Neural progenitor cell (in vitro differentiated cells): Measurements from ENCODE around the gene NIBAN1. TPM values are rescaled to one million over a fixed set of nuclear protein-coding genes. Genes with fewer than 3 reads are reported as not detected.

ENCODE experiments used
- DNase-seq: peaks from one replicate; pipeline ENCODE4 v3.0.0-alpha.2; 2016; ENCODE audit warnings: low spot score
- H2AFZ ChIP-seq: fragments of 200-600 bp; sonication (generic); replicated peaks from 2 replicates; pipeline ENCODE4 v1.6.1; 2016; ENCODE audit warnings: antibody characterized with exemption
- H3F3A ChIP-seq: fragments of 200-600 bp; sonication (generic); 2 replicates; pipeline ENCODE4 v1.6.1; 2016; ENCODE audit warnings: antibody characterized with exemption, low read depth
- H3K27ac ChIP-seq: fragments of 200-600 bp; sonication (generic); 2 replicates; pipeline ENCODE4 v1.5.1; 2016; ENCODE audit warnings: mild to moderate bottlenecking
- H3K27me3 ChIP-seq: fragments of 200-600 bp; sonication (generic); 2 replicates; pipeline ENCODE4 v1.6.1; 2016; ENCODE audit warnings: mild to moderate bottlenecking, moderate library complexity
- H3K36me3 ChIP-seq: fragments of 200-600 bp; sonication (generic); 2 replicates; pipeline ENCODE4 v1.5.1; 2016
- H3K4me1 ChIP-seq: fragments of 200-600 bp; sonication (generic); 2 replicates; pipeline ENCODE4 v1.6.1; 2016; ENCODE audit warnings: mixed run types
- H3K4me2 ChIP-seq: fragments of 200-600 bp; sonication (generic); 2 replicates; pipeline ENCODE4 v1.6.1; 2016
- H3K4me3 ChIP-seq: fragments of 200-600 bp; sonication (generic); 2 replicates; pipeline ENCODE4 v1.5.1; 2016
- H3K79me2 ChIP-seq: fragments of 200-600 bp; sonication (generic); 2 replicates; pipeline ENCODE4 v1.6.1; 2016; ENCODE audit warnings: low read depth
- H3K9ac ChIP-seq: fragments of 200-600 bp; sonication (generic); 2 replicates; pipeline ENCODE4 v1.6.1; 2016
- H3K9me3 ChIP-seq: fragments of 200-600 bp; sonication (generic); 2 replicates; pipeline ENCODE4 v1.5.1; 2016; ENCODE audit warnings: low read depth
- H4K20me1 ChIP-seq: fragments of 200-600 bp; sonication (generic); 2 replicates; pipeline ENCODE4 v1.6.1; 2016; ENCODE audit warnings: low read depth
- H3K27ac Mint-ChIP-seq: 3 replicates; pipeline ENCODE4 v1.8.0; 2021; ENCODE audit warnings: mixed read lengths
- H3K27me3 Mint-ChIP-seq: 2 replicates; pipeline ENCODE4 v1.8.0; 2022; ENCODE audit warnings: low read depth, mild to moderate bottlenecking, inconsistent platforms, moderate library complexity, mixed read lengths; ENCODE audit not compliant: insufficient read depth
- H3K36me3 Mint-ChIP-seq: 3 replicates; pipeline ENCODE4 v1.8.0; 2021; ENCODE audit warnings: mixed read lengths
- H3K4me1 Mint-ChIP-seq: 3 replicates; pipeline ENCODE4 v1.8.0; 2021; ENCODE audit warnings: mixed read lengths
- H3K4me3 Mint-ChIP-seq: 3 replicates; pipeline ENCODE4 v1.8.0; 2021; ENCODE audit warnings: mild to moderate bottlenecking, moderate library complexity, mixed read lengths
- H3K9me3 Mint-ChIP-seq: 3 replicates; pipeline ENCODE4 v1.8.0; 2020; ENCODE audit warnings: mixed read lengths
- CTCF ChIP-seq: fragments of 200-600 bp; sonication (generic); IDR thresholded peaks from 2 replicates; pipeline ENCODE4 v1.5.1; 2017; ENCODE audit warnings: antibody characterized with exemption, mild to moderate bottlenecking
- EZH2 ChIP-seq: fragments of 200-600 bp; sonication (generic); IDR thresholded peaks from 2 replicates; pipeline ENCODE4 v1.6.1; 2017; ENCODE audit warnings: antibody characterized with exemption, mild to moderate bottlenecking, moderate library complexity
- EZH2phosphoT487 ChIP-seq: fragments of 200-600 bp; sonication (generic); IDR thresholded peaks from 2 replicates; pipeline ENCODE4 v1.6.1; 2017; ENCODE audit warnings: antibody characterized with exemption
- total RNA-seq: library from RNA; depleted of rRNA; stranded (reverse); fragments of >200 nt; gene quantifications from 2 replicates; pipeline ENCODE4 v1.2.3, GENCODE V29; 2015; ENCODE audit warnings: low replicate concordance

NIBAN1 gene
- total RNA-seq, 1 donor from 2014 or later = 0.36 TPM

- TF ChIP-seq EZH2 = no peak
- no peak for TF ChIP-seq CTCF
- no peaks in the 10 kb centered on the region for H3K36me3 ChIP-seq
- no peaks in the 10 kb centered on the region for H3K27me3 ChIP-seq
- Mint-ChIP-seq H3K36me3 (no peaks in the 10 kb centered on the region), H3K27me3 (no peaks in the 10 kb centered on the region), H3K4me1 (peaks cover 9% of the 10 kb centered on the region), H3K4me3 (no peak overlapping the region), H3K27ac (no peak overlapping the region), H3K9me3 (no peaks in the 10 kb centered on the region)
- H4K20me1 ChIP-seq = no peaks in the 10 kb centered on the region
- H2AFZ ChIP-seq = no peak overlapping the region
- H3K79me2 ChIP-seq = no peaks in the 10 kb centered on the region
- H3K4me3 ChIP-seq = no peak overlapping the region
- no peaks in the 10 kb centered on the region for H3K4me1 ChIP-seq
- H3K27ac ChIP-seq = no peak overlapping the region
- no peaks in the 10 kb centered on the region for H3K9me3 ChIP-seq
- H3K9ac ChIP-seq = no peak overlapping the region
- no peak overlapping the region for H3K4me2 ChIP-seq
- H3F3A ChIP-seq = no peaks in the 10 kb centered on the region
- DNase-seq = no peak
These were observed 14.2 kb upstream of the NIBAN1 start for GRCh38 chr1:184988506-184988905.

GRCh38 chr1:184987696-184988095 is 13.4 kb upstream of the NIBAN1 start:
- H3K36me3 Mint-ChIP-seq = no peaks in the 10 kb centered on the region
- H3K27me3 ChIP-seq = no peaks in the 10 kb centered on the region

GRCh38 chr1:184986250-184986649 is 11.9 kb upstream of the NIBAN1 start:
- no peak overlapping the region for H3K4me2 ChIP-seq
- H3K9me3 Mint-ChIP-seq = no peaks in the 10 kb centered on the region
- H3K4me3 Mint-ChIP-seq = no peak overlapping the region
- H3K4me3 ChIP-seq = no peak overlapping the region
- no peaks in the 10 kb centered on the region for H4K20me1 ChIP-seq
- no peaks in the 10 kb centered on the region for H3K36me3 Mint-ChIP-seq
- TF ChIP-seq EZH2 (no peak), CTCF (no peak)
- H3K4me1 Mint-ChIP-seq = peaks cover 9% of the 10 kb centered on the region
- DNase-seq = no peak
- no peaks in the 10 kb centered on the region for H3K4me1 ChIP-seq
- H2AFZ ChIP-seq = no peak overlapping the region
- no peak overlapping the region for H3K9ac ChIP-seq
- H3K36me3 ChIP-seq = no peaks in the 10 kb centered on the region
- no peaks in the 10 kb centered on the region for H3F3A ChIP-seq
- H3K27me3 ChIP-seq = no peaks in the 10 kb centered on the region
- H3K27ac Mint-ChIP-seq = no peak overlapping the region
- H3K79me2 ChIP-seq = no peaks in the 10 kb centered on the region
- no peak overlapping the region for H3K27ac ChIP-seq
- H3K27me3 Mint-ChIP-seq = no peaks in the 10 kb centered on the region
- no peaks in the 10 kb centered on the region for H3K9me3 ChIP-seq

More at GRCh38 chr1:184987696-184988095, 13.4 kb upstream of the NIBAN1 start:
- H4K20me1 ChIP-seq = no peaks in the 10 kb centered on the region
- H3K4me3 ChIP-seq = no peak overlapping the region
- H2AFZ ChIP-seq = no peak overlapping the region
- H3K79me2 ChIP-seq = no peaks in the 10 kb centered on the region
- Mint-ChIP-seq H3K4me1 (peaks cover 9% of the 10 kb centered on the region), H3K27me3 (no peaks in the 10 kb centered on the region), H3K4me3 (no peak overlapping the region), H3K27ac (no peak overlapping the region), H3K9me3 (no peaks in the 10 kb centered on the region)
- H3K9ac ChIP-seq = no peak overlapping the region
- DNase-seq = no peak
- no peaks in the 10 kb centered on the region for H3F3A ChIP-seq
- no peaks in the 10 kb centered on the region for H3K9me3 ChIP-seq
- TF ChIP-seq EZH2 (no peak), EZH2phosphoT487 (no peak), CTCF (no peak)
- H3K36me3 ChIP-seq = no peaks in the 10 kb centered on the region
- no peak overlapping the region for H3K4me2 ChIP-seq
- H3K4me1 ChIP-seq = no peaks in the 10 kb centered on the region
- no peak overlapping the region for H3K27ac ChIP-seq
